ENCODE results near the gene ASIC3.
A peak's percentile ranks its signal among the peaks of the same experiment; 100 is the strongest.
"Not testable (repeated sequence)": the region's sequence is repeated elsewhere in the genome, so short reads cannot be mapped to it uniquely, and the experiment has no call there.

Gene ASIC3

DNA sequence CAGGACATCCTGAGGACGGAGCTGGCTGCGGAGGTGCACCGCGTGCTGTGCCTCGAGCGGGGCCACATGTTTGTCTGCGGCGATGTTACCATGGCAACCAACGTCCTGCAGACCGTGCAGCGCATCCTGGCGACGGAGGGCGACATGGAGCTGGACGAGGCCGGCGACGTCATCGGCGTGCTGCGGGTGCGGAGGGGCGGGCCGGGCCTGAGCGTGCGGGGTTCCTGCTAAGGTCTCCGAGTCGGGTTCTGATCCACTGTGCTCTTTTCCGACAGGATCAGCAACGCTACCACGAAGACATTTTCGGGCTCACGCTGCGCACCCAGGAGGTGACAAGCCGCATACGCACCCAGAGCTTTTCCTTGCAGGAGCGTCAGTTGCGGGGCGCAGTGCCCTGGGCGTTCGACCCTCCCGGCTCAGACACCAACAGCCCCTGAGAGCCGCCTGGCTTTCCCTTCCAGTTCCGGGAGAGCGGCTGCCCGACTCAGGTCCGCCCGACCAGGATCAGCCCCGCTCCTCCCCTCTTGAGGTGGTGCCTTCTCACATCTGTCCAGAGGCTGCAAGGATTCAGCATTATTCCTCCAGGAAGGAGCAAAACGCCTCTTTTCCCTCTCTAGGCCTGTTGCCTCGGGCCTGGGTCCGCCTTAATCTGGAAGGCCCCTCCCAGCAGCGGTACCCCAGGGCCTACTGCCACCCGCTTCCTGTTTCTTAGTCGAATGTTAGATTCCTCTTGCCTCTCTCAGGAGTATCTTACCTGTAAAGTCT is 34.4 kb upstream of the ASIC3 start:
- DNase-seq (ENCODE audit: low read depth in 2 of 2), result peak; percentile 84 to 86

DNA sequence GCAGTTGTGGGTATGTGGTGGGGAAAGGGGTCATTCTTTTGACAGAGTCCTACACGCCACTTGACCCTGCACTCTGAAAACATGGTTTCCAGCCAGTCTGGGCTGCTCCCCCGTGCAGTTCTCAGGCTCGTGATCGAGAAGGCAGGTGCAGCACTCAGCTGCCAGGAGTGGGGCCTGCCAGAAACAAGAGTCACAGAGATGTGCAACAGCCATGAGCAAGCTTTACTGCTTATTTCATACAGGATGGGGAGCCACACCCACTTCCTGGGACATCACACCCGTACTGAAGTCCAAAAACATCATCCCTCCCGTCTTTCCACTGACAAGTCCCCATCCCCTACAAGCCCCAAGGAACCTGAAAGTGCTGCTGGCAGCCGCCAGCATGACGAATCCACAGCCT is 33.4 kb upstream of the ASIC3 start:
- no peak for DNase-seq (ENCODE audit: low read depth in 2 of 2)

DNA sequence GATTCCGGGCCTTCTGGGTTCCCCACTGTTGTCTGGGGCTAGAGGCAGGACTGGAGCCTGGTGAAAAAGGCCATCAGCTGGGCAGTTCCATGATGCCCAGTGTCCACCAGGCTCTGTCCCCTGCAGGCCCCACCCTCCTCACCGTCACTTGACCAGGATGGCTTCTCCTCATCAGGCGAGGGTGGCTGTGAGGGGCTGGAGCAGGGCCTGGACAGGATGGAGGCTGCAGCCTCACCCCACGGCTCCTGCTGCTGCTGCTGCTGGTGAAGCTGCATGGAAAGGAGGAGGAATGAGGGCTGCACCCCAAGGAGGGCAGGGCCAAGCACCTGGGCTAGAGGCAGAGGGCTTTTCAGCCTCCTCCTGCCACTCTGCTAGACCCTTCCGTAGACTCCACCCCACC is 32.4 kb upstream of the ASIC3 start:
- DNase-seq (ENCODE audit: low read depth in 2 of 2), result no peak

DNA sequence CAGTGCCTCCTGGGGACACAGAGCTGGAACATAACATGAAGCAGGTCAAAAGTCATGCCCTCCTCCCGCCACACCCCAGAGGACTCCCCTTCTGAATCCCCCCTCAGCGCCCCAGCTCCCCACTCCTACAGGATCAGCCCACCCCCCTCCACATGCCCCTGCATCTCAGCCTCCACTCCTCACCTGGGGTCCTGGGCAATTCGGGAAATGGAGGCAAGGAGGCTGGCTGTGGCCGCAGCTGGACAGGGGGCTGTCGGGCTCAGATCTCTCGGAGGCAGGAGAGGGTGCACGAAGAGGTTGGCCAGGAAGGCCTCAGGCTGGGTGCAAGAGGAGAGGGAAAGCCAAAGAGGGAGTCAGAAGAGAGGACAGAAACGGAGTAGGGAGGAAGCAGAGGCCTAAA is 31.8 kb upstream of the ASIC3 start:
- DNase-seq (ENCODE audit: low read depth in 2 of 2), result no peak

DNA sequence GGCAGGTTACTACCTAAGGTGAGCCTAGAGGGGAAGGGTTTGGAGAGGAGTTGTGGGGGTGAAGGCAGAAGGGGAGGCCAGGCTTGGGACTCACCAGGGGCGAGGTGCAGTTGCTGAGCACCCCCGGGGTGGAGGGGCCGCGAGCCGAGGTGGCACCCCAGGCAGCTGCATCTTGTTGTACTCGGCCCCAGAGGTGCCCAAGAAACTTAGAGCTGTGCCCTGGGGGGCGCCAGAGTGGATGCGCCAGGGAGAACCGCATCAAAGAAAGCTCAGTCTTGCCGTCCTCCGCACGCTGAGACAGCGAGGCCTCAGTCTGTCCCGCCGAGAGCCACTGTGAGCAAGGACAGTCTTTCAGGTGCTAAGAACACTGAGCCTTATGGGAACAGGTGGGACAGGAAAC is 31.4 kb upstream of the ASIC3 start:
- DNase-seq (ENCODE audit: low read depth in 2 of 2), result no peak

DNA sequence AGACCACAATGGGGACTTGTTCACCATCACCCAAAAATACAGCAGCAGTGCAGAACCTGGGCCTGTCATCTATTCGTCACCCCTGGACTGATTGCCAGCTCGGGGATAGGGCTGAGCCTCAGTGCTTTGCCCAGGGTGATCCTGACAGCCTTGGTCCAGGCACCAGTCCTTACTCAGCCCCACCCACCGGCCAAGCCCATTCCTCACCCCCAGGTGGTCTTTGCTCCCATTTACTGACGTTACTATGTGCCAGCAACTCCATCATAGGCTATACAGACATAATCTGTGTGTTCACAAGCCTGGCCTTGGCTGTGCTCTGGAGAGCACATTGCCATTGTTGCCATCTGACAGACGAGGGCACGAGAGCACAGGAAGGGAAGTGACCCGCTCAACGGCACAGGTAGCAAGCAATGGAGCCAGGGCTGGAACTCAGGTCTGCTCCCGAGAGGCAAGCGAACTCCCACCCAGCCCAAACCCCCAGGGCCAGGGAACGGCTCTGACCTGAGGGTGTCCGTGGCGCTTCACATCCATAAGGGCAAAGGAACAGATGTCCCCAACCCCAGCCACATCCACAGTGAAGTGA is 30.9 kb upstream of the ASIC3 start:
- no peak for DNase-seq (ENCODE audit: low read depth in 2 of 2)

DNA sequence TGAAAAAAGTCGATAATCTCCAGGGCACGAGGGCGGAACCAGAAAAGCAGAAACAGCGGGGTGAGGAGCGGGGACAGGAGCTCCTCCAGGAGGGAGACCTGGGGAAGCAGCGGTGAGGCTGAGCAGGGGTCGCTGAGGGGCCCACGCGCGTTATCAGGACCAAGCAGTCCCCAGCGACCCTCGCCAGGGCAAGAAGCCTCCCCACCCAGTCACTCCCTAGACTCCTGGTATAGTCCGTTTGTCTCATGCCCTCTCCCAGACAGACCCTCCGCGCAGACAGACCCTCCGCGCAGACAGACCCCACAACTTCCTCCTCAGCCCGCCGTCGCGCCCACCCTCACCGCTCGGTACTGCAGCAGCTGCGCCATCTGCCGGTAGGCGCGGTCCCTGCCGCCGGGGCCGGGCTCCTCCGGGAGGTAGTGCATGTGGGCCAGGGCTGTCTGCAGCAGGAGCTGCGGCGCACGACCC is 30.3 kb upstream of the ASIC3 start:
- DNase-seq (ENCODE audit: low read depth in 2 of 2), result peak; percentile 72 to 79

DNA sequence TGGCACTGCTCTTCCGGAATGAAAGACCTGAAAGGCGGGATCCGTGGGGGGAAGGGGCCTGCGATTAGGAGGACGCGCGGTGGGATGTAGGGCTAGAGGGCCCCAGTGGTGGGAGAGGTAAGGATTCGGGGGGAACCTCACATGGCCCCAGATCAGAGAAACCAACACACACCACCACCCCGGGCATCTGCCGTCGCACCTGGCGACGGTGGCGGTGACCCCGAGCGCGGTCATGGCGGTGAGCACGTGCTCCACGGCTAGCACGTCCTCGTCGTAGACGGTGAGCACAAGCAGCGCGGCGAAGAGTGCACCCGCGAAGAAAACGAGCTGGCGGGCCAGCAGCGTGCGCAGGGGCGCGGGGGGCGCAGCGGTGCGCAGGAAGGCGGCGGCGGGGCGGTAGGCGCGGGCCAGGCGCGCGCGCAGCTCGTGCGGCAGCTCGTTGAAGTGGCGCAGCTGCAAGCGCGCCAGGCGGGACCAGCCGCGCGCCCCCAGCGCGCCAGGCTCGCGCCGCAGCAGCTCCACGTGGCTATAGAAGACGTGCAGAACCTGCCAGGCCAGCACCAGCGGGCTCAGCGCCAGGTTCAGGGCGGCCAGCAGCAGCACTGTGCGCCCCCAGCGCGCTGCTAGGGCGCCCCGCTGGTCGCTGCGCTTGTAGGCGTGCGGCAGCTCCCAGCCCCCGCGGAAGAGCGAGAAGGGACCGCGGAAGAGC is 29.8 kb upstream of the ASIC3 start:
- no peak for DNase-seq (ENCODE audit: low read depth in 2 of 2)

DNA sequence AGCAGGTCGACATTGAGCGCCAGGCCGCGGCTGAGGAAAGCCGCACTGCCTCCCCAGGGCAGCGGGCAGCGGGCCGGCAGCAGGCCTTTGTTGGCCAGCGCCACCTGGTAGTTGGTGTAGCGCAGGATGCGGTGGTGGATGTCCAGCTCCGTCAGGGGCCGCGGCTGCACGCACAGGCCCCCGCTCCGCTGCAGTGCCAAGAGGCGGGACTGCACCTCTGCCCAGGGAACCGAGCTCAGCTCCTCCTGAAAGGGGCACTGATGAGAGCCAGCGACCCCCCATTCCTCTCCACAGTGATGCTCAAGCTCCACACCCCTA is 29.2 kb upstream of the ASIC3 start:
- DNase-seq (ENCODE audit: low read depth in 2 of 2), result no peak

DNA sequence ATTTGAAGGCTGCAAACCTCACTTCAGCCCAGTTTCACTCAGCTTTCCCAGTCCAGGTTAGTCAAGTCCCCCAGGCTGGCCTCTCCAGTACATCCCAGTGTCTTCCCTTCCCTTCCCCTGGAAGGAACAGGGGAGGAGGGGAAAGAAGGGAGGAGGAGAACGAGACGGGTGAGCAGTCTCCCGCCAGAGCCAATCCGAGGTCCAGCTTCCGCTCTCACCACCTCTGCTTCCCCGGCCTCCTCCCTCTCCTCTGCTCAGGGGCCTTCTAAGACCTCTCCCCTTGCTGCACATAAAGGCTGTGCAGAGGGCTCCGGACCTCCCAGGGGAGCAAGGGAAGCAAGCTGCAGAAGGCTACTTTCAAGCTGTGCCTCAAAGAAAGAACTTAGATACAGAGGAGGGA is 28.1 kb upstream of the ASIC3 start:
- DNase-seq (ENCODE audit: low read depth in 2 of 2), result no peak

DNA sequence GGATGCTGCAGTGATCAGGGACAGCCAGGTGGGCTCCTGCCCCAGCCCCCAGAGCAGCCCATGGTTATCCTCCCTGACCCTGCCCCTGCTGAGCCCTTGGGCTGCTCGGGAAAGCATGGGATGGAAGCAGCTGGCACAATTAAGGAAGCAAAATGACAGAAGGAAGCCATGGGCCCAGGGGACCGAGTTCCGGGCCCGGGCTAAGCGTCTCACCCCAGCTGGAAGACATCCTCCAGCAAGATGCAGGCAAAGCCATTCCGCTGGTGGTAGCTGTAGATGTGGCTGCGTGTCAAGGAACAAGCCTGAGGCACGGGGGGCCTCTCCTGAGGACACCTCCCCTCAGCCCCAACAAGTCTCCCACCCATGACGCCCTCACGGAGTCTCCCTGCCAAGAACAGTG is 25.1 kb upstream of the ASIC3 start:
- no peak for DNase-seq (ENCODE audit: low read depth in 2 of 2)

DNA sequence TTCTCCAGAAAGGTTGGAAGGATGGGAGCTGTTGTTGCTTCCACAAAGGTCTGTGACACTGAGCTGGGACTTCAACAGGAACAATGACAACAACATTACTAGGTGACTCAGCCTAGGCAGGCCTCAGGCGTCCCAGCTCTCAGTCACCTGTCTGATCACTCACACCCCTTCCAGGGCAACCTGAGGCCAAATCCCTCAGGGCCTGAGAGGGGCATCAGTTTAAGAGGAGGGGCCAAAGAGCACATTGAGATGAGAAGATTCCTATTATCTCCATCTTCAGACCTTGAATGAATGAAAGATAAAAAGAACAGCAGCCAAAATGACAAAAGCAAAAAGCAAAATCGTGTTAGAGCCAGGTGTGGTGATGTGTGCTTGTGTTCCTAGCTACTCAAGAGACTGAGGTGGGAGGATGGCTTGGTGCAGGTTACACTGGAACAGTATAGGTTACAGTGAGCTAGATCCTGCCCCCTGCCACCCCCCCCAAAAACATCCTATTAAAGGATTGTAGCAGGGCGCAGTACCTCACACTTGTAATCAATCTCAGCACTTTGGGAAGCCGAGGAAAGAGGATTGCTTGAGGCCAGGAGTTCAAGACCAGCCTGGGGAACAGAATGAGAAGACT is 23.8 kb upstream of the ASIC3 start, which contains the start of gene ATG9B:
Gene ATG9B, minus strand, starts transcription at position 60 of the 622 bp plus-strand sequence. CDS start 71 bp downstream, outside the sequence.
- DNase-seq (ENCODE audit: low read depth in 2 of 2), result no peak

DNA sequence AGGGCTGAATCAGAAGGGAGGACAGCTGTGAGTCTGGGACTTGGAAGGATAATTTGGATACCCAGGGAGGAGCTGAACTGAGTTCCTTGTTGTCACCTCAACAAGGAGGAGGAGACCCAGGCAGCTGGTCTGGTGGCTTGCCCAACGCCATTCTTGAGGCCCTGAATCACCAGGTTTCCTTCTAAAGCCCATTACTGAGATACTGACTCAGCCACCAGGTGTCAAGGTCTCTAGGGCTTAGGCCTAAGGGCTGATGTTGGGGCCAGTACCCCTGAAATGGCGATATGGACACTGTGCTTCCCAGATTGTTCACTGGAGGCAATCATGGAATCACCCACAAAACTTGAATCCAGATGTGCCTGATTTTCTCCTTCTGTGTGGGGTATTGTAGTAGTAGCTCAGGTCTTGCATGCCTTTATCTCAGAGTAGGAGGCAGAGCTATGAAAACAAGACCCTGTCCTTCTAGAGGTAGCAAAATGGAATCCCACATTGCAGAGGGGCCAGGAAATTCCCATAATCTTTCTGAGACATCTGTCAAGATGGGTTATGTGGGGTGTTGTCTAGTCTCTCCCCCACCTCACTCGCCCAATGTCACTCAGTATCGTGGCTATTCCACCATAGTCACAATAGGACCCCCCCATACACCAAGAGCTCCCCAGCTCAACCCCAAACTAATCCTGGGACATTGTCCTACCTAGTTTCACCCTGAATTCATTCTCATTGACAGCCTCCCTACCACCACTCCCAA is 22.2 kb upstream of the ASIC3 start:
- no peak for DNase-seq (ENCODE audit: low read depth in 2 of 2)

DNA sequence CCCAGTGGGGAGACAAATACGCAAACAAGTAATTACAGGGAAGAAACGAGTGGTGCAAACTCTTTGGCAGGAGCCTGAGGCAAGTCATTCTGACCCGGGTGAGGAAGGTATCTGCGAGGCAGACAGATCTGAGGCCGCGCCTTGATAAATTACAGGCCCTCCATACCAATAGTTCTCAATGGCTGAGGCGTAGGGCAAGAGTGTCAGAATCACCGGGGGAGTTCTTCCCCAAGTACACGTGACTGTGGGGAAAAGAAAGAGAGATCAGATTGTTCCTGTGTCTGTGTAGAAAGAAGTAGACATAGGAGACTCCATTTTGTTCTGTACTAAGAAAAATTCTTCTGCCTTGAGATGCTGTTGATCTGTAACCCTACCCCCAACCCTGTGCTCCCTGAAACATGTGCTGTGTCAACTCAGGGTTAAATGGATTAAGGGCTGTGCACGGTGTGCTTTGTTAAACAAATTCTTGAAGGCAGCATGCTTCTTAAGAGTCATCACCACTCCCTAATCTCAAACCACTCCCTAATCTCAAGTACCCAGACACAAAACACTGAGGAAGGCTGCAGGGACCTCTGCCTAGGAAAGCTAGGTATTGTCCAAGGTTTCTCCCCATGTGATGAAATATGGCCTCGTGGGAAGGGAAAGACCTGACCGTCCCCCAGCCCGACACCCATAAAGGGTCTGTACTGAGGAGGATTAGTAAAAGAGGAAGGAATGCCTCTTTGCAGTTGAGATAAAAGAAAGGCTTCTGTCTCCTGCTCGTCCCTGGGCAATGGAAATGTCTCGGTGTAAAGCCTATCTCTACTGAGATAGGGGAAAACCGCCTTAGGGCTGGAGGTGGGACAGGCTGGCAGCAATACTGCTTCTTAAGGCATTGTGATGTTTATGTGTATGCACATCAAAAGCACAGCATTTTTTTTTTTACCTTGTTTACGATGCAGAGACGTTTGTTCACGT is 21.3 kb upstream of the ASIC3 start:
- not testable (repeated sequence) for DNase-seq (ENCODE audit: low read depth in 2 of 2)

DNA sequence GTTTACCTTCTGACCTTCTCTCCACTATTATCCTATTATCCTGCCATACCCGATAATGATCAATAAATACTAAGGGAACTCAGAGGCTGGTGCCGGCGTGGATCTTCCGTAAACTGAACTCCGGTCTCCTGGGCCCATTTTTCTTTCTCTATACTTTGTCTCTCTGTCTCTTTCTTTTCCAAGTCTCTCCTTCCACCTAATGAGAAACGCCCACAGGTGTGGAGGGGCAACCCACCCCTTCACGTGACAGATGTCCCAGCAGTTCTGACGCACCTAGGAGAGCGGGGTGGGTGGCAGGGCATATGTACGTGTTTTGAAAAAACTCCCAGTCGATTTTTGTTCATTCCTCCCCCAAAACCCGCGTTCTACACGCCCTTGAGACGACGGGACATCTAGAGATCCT is 20.6 kb upstream of the ASIC3 start:
- DNase-seq (ENCODE audit: low read depth in 2 of 2), result not testable (repeated sequence)

DNA sequence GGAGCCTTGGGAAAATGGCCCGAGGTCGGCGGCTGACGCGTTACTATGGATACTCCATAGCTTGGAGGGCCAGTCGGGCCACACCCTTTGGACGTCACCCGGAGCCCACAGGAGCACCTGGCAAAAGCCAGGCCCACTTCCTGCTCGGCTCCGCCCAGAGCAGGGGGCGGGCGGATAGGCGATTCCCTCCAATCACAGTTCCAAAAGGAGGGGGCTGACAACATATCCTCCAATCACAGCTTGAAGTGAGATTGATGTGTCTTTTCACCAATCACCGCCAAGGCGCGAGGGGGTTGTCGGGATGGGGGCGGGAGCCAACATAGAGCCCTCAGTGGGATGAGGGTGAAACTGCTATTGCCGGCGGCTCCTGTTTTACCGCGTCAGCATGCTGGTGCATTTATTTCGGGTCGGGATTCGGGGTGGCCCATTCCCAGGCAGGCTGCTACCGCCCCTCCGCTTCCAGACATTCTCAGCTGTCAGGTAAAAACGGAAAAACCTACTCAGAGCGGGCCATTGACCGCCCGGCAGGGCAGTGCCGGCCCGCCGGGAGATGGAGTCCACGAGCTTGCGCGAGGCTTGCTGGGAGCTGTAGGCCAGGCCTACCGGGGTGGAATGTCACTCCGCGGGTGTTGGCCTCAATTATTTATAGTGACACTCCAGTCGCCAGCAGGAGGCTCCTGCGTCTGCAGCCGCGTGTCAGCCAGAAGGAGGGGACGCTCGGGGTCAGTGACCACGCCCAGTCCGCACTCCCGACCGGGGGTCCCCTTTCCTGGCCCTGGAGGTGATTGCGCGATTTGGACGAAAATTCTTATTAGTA is 20.0 kb upstream of the ASIC3 start, which contains the start of gene ABCB8:
Gene ABCB8, plus strand, starts transcription at position 320 of the 817 bp plus-strand sequence. Its CDS starts 66 bp downstream, at position 386.
- peak; percentile 96 to 97 for DNase-seq (ENCODE audit: low read depth in 2 of 2)

DNA sequence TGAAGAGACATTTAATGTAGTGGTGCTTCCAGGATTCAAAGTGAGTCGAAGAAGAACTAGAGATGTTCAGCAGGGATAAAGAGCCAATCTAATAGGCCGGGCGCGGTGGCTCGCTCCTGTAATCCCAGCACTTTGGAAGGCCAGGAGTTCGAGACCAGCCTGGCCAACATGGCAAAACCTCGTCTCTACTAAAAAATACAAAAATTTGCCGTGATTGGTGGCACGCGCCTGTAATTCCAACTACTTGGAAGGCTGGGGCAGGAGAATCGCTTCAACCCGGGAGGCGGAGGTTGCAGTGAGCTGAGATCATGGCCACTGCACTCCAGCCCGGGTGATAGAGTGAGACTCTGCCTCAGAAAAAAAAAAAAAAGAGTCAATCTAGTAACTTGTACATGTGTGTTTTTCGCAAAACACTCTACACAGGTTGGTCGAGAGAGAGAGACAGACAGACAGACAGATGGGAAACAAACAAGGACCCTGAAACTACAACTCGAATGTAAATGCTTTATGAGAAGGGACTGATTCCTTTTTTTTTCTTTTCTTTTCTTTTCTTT is 19.3 kb upstream of the ASIC3 start:
- no peak for DNase-seq (ENCODE audit: low read depth in 2 of 2)

DNA sequence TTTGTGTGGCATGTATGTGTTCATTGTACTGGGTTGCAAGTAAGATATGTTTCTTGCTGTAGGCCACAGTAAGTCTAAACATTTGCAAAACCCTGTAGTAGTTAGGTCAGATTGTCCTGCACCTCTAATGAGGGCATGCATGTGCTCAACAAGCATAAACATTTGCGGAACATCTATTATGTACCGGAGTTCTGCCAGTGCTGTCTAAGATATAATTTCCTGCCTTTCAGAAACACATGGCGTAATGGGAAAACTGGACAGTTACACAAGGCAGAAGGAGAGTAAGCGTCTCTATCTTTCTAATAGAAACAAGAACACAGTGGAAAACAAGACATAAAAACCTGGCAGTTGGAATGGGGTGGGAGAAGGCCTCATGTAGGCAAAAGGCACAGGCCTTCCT is 17.3 kb upstream of the ASIC3 start:
- DNase-seq (ENCODE audit: low read depth in 2 of 2), result no peak
